GM23248 (cell line): Measurements from ENCODE around the gene NAALADL1. TPM values are rescaled to one million over a fixed set of nuclear protein-coding genes. Genes with fewer than 3 reads are reported as not detected.

Experiments
- DNase-seq: peaks from one replicate; pipeline ENCODE4 v3.0.0-alpha.2; 2015
- H2AFZ ChIP-seq: fragments of 200-600 bp; sonication (generic); 2 replicates; pipeline ENCODE4 v1.6.1; 2016; ENCODE audit warnings: antibody characterized with exemption
- H3F3A ChIP-seq: fragments of 200-600 bp; sonication (generic); 2 replicates; pipeline ENCODE4 v1.6.1; 2016; ENCODE audit warnings: mild to moderate bottlenecking, antibody characterized with exemption, mixed run types; ENCODE audit not compliant: insufficient read depth
- H3K27ac ChIP-seq: fragments of 200-600 bp; sonication (generic); 2 replicates; pipeline ENCODE4 v1.5.1; 2016; ENCODE audit warnings: mild to moderate bottlenecking
- H3K27me3 ChIP-seq: fragments of 200-600 bp; sonication (generic); replicated peaks from 2 replicates; pipeline ENCODE4 v1.6.1; 2016; ENCODE audit warnings: mild to moderate bottlenecking; ENCODE audit not compliant: insufficient read depth
- H3K36me3 ChIP-seq: fragments of 200-600 bp; sonication (generic); 2 replicates; pipeline ENCODE4 v1.6.1; 2016; ENCODE audit warnings: low read depth, mild to moderate bottlenecking
- H3K4me1 ChIP-seq: fragments of 200-600 bp; sonication (generic); 2 replicates; pipeline ENCODE4 v1.6.1; 2016; ENCODE audit warnings: mild to moderate bottlenecking; ENCODE audit not compliant: insufficient read depth
- H3K4me2 ChIP-seq: fragments of 200-600 bp; sonication (generic); one replicate; pipeline ENCODE4 v1.6.1; 2016; ENCODE audit warnings: mild to moderate bottlenecking; ENCODE audit not compliant: unreplicated experiment
- H3K4me3 ChIP-seq: fragments of 200-600 bp; sonication (generic); 2 replicates; pipeline ENCODE4 v1.5.1; 2016; ENCODE audit warnings: mild to moderate bottlenecking
- H3K79me2 ChIP-seq: fragments of 200-600 bp; sonication (generic); 2 replicates; pipeline ENCODE4 v1.6.1; 2016; ENCODE audit warnings: mild to moderate bottlenecking; ENCODE audit not compliant: insufficient read depth
- H3K9ac ChIP-seq: fragments of 200-600 bp; sonication (generic); 2 replicates; pipeline ENCODE4 v1.6.1; 2016; ENCODE audit warnings: mild to moderate bottlenecking
- H3K9me2 ChIP-seq: fragments of 200-600 bp; sonication (generic); 2 replicates; pipeline ENCODE4 v1.6.1; 2016; ENCODE audit warnings: mixed run types, mild to moderate bottlenecking, moderate library complexity; ENCODE audit not compliant: insufficient read depth
- H3K9me3 ChIP-seq: fragments of 200-600 bp; sonication (generic); one replicate; pipeline ENCODE4 v1.6.1; 2017; ENCODE audit warnings: low read depth
- H4K20me1 ChIP-seq: fragments of 200-600 bp; sonication (generic); 2 replicates; pipeline ENCODE4 v1.6.0; 2016; ENCODE audit not compliant: insufficient read depth
- EZH2 ChIP-seq: fragments of 200-600 bp; sonication (generic); IDR thresholded peaks from 2 replicates; pipeline ENCODE4 v1.6.1; 2018; ENCODE audit warnings: antibody characterized with exemption, mild to moderate bottlenecking; ENCODE audit not compliant: insufficient read depth, poor library complexity, severe bottlenecking
- EZH2phosphoT487 ChIP-seq: fragments of 200-600 bp; sonication (generic); IDR thresholded peaks from 2 replicates; pipeline ENCODE4 v1.6.1; 2018; ENCODE audit warnings: antibody characterized with exemption, moderate library complexity, mild to moderate bottlenecking, low read depth; ENCODE audit not compliant: insufficient read depth
- WGBS, 2 experiments: methylation state at CpG; one replicate each; pipeline ENCODE4 v1.1.6; 2015 to 2017; ENCODE audit warnings: low lambda C conversion rate in 2 of 2, low coverage in 1 of 2; ENCODE audit errors: missing lambda C conversion rate in 2 of 2; 5-methylcytosine and 5-hydroxymethylcytosine counted together
- in situ Hi-C: fragments of 300-500 bp; cut with MboI; formaldehyde crosslinking; loops from 2 replicates; pipeline ENCODE4 v1.15.0; 2020
- polyA plus RNA-seq: library from polyadenylated mRNA; unstranded; fragments of >200 nt; fragmentation: Nextera tagmentation; extraction: Ambion mirVana; gene quantifications from 2 replicates; pipeline ENCODE4 v1.2.1, GENCODE V29; 2016
- total RNA-seq: library from RNA; depleted of rRNA; stranded (reverse); fragments of >200 nt; shearing (Covaris generic); gene quantifications from 2 replicates; pipeline ENCODE4 v1.2.3, GENCODE V29; 2014

NAALADL1 gene
- total and polyA plus RNA-seq, 2 experiments from 2014 or later = 26.6 to 40.7 TPM

- peaks cover 4% of the 10 kb centered on the region; the same call in 1 of the 2 replicates for H3K4me1 ChIP-seq
- in situ Hi-C loops = no loop called here
- peak overlapping the region; percentile 74 for H3K4me2 ChIP-seq
- H3K9ac ChIP-seq = peak overlapping the region; percentile 77
- no peaks in the 10 kb centered on the region for H4K20me1 ChIP-seq
- no peaks in the 10 kb centered on the region for H3K9me2 ChIP-seq
- H3K4me3 ChIP-seq = peak overlapping the region; percentile 72
- 8 to 10% methylated on average over 51 to 56 of the region's 56 CpGs for WGBS, 2 experiments
- H3K9me3 ChIP-seq = no peaks in the 10 kb centered on the region
- peak; percentile 51 for DNase-seq
- peak overlapping the region; percentile 87 for H2AFZ ChIP-seq
- peaks cover 5% of the 10 kb centered on the region for H3K79me2 ChIP-seq
- H3F3A ChIP-seq = no peaks in the 10 kb centered on the region
- no peak for TF ChIP-seq EZH2phosphoT487
- no peaks in the 10 kb centered on the region for H3K27me3 ChIP-seq
- H3K27ac ChIP-seq = no peak overlapping the region
- no peaks in the 10 kb centered on the region for H3K36me3 ChIP-seq
These were observed 10.6 kb downstream of the NAALADL1 start for GRCh38 chr11:65047581-65048422.

GRCh38 chr11:65045728-65046127, 12.6 kb downstream of the NAALADL1 start:
- Histone ChIP-seq H3K9me2 (no peaks in the 10 kb centered on the region), H3K4me2 (no peak overlapping the region), H3K4me3 (no peak overlapping the region), H4K20me1 (no peaks in the 10 kb centered on the region), H3K27me3 (no peaks in the 10 kb centered on the region), H3F3A (no peaks in the 10 kb centered on the region), H3K9me3 (no peaks in the 10 kb centered on the region), H3K27ac (no peak overlapping the region), H2AFZ (no peak overlapping the region), H3K9ac (no peak overlapping the region), H3K79me2 (peaks cover 16% of the 10 kb centered on the region), H3K36me3 (no peaks in the 10 kb centered on the region), H3K4me1 (peaks cover 4% of the 10 kb centered on the region; the same call in 1 of the 2 replicates)
- TF ChIP-seq EZH2 (no peak), EZH2phosphoT487 (no peak)
- DNase-seq = no peak
- 78 to 80% methylated on average over 7 of the region's 7 CpGs for WGBS, 2 experiments
- in situ Hi-C loops = no loop called here

GRCh38 chr11:65045061-65045460, 13.3 kb downstream of the NAALADL1 start:
- H3K79me2 ChIP-seq = peaks cover 16% of the 10 kb centered on the region
- no peak overlapping the region for H3K27ac ChIP-seq
- no peak for DNase-seq
- no peaks in the 10 kb centered on the region for H3K36me3 ChIP-seq
- TF ChIP-seq EZH2phosphoT487 = no peak
- peaks cover 4% of the 10 kb centered on the region for H3K4me1 ChIP-seq
- no peak overlapping the region for H3K4me3 ChIP-seq
- no peak overlapping the region for H3K9ac ChIP-seq
- H3F3A ChIP-seq = peaks cover 5% of the 10 kb centered on the region
- no peak overlapping the region for H3K4me2 ChIP-seq
- in situ Hi-C loops = no loop called here
- H3K9me3 ChIP-seq = no peaks in the 10 kb centered on the region
- H2AFZ ChIP-seq = no peak overlapping the region
- WGBS, 2 experiments = 92 to 94% methylated on average over 5 of the region's 5 CpGs
- no peaks in the 10 kb centered on the region for H3K9me2 ChIP-seq
- H3K27me3 ChIP-seq = no peaks in the 10 kb centered on the region
- no peaks in the 10 kb centered on the region for H4K20me1 ChIP-seq

GRCh38 chr11:65043881-65044501, 14.4 kb downstream of the NAALADL1 start:
- Histone ChIP-seq H3K4me3 (no peak overlapping the region), H3K9ac (no peak overlapping the region), H3K36me3 (no peaks in the 10 kb centered on the region), H4K20me1 (no peaks in the 10 kb centered on the region), H3K4me2 (no peak overlapping the region), H3K4me1 (peaks cover 4% of the 10 kb centered on the region), H3K79me2 (peaks cover 16% of the 10 kb centered on the region), H3K9me2 (no peaks in the 10 kb centered on the region), H3K27ac (no peak overlapping the region), H3K27me3 (no peaks in the 10 kb centered on the region), H2AFZ (no peak overlapping the region), H3F3A (peaks cover 11% of the 10 kb centered on the region), H3K9me3 (no peaks in the 10 kb centered on the region)
- in situ Hi-C loops = no loop called here
- DNase-seq = peak; percentile 72
- 84 to 89% methylated on average over 17 to 22 of the region's 23 CpGs for WGBS, 2 experiments
- TF ChIP-seq EZH2phosphoT487 = no peak
- no peak for TF ChIP-seq EZH2
